Cardiac muscle cell (in vitro differentiated cells and primary cell): ENCODE results near the gene IGFBP4. TPM values are rescaled to one million over a fixed set of nuclear protein-coding genes. Genes with fewer than 3 reads are reported as not detected.

Experiments
- DNase-seq, 2 donors: peaks; one replicate each; pipeline versions ENCODE4 v3.0.0 to v3.0.0-alpha.2; 2010 to 2017; ENCODE audit warnings: low read depth in 1 of 2, low spot score in 1 of 2
- H3K27ac ChIP-seq: fragments of 200-600 bp; sonication (generic); 2 replicates; pipeline ENCODE4 v1.5.1; 2016
- H3K27me3 ChIP-seq: fragments of 200-600 bp; sonication (generic); 2 replicates; pipeline ENCODE4 v1.6.0; 2016; ENCODE audit warnings: control low read depth
- H3K36me3 ChIP-seq: fragments of 200-600 bp; sonication (generic); 2 replicates; pipeline ENCODE4 v1.5.1; 2016; ENCODE audit warnings: control low read depth
- H3K4me1 ChIP-seq: fragments of 200-600 bp; sonication (generic); 2 replicates; pipeline ENCODE4 v1.8.1; 2017; ENCODE audit warnings: low read depth, mild to moderate bottlenecking, mixed run types
- H3K4me3 ChIP-seq: fragments of 200-600 bp; sonication (generic); 2 replicates; pipeline ENCODE4 v1.5.1; 2016; ENCODE audit warnings: mild to moderate bottlenecking
- H3K9me3 ChIP-seq: fragments of 200-600 bp; sonication (generic); 2 replicates; pipeline ENCODE4 v1.5.1; 2017; ENCODE audit warnings: low read depth, mild to moderate bottlenecking, control low read depth
- CTCF ChIP-seq: IDR thresholded peaks from 2 replicates; pipeline ENCODE4 v1.5.1; 2012; ENCODE audit warnings: low read depth, mild to moderate bottlenecking, low read length
- polyA plus RNA-seq: library from polyadenylated mRNA; unstranded; fragments of >200 nt; fragmentation: Nextera tagmentation; extraction: Ambion mirVana; gene quantifications from 2 replicates; pipeline ENCODE4 v1.2.1, GENCODE V29; 2016
- total RNA-seq: library from RNA; depleted of rRNA; stranded (reverse); fragments of >200 nt; gene quantifications from 2 replicates; pipeline ENCODE4 v1.2.3, GENCODE V29; 2016

The IGFBP4 gene
- total and polyA plus RNA-seq, 2 experiments from 2014 or later: 87.4 to 109 TPM

GRCh38 chr17:40425741-40426140 lies 17.5 kb upstream of the IGFBP4 start:
- H3K27me3 ChIP-seq: no peaks in the 10 kb centered on the region
- no peak overlapping the region for H3K27ac ChIP-seq
- H3K36me3 ChIP-seq: no peaks in the 10 kb centered on the region
- DNase-seq: no peak
- no peak overlapping the region for H3K4me3 ChIP-seq
- no peaks in the 10 kb centered on the region for H3K4me1 ChIP-seq
- TF ChIP-seq CTCF: no peak
- H3K9me3 ChIP-seq: no peaks in the 10 kb centered on the region

GRCh38 chr17:40427002-40427491 lies 16.2 kb upstream of the IGFBP4 start:
- no peak overlapping the region for H3K4me3 ChIP-seq
- H3K9me3 ChIP-seq: no peaks in the 10 kb centered on the region
- H3K4me1 ChIP-seq: no peaks in the 10 kb centered on the region
- DNase-seq: no peak
- no peaks in the 10 kb centered on the region for H3K27me3 ChIP-seq
- TF ChIP-seq CTCF: no peak
- no peak overlapping the region for H3K27ac ChIP-seq
- H3K36me3 ChIP-seq: no peaks in the 10 kb centered on the region

DNA sequence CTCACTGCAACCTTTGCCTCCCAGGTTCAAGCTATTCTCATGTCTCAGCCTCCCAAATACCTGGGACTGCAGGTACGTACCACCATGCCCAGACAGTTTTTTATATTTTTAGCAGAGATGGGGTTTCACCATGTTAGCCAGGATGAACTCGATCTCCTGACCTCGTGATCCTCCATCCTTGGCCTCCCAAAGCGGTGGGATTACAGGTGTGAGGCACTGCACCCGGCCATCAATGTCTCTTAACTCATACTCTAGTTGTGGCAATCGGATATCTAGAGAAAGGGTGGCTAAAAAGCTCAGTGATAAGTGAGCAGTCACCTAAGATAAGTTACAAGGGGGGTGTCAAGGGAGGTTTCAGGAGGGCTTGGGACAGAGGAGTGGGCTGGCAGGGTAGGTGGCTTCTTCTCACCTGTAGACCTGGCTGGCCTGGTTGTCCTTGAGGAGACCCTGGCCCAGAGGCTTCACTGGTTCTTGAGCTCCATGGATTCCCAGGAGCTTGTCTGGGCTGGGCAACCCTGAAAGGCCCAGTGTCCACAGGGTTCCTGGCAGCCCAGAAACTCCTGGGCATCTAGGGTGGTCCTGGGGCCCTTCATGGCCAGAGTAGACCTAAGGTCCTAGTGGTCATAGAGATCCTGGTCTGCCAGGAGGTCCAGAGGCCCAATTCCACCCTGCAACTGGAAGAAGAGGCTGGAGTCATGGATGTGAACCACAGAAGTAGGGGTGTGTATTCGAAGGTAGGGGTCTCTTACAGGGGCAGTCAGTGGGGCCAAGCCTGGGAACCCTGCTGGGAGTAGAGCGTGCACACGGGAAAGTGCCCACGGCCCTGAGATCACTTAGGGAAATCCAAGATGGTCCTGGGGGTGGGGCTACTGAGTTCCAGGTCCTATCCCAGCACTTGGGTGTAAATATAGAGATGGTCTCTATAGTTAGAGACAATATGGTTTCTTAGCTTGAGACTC lies 12.7 kb upstream of the IGFBP4 start:
- H3K4me3 ChIP-seq: no peak overlapping the region
- H3K4me1 ChIP-seq: no peaks in the 10 kb centered on the region
- no peak for DNase-seq
- no peaks in the 10 kb centered on the region for H3K36me3 ChIP-seq
- H3K9me3 ChIP-seq: no peaks in the 10 kb centered on the region
- TF ChIP-seq CTCF: no peak
- H3K27me3 ChIP-seq: no peaks in the 10 kb centered on the region
- H3K27ac ChIP-seq: no peak overlapping the region

DNA sequence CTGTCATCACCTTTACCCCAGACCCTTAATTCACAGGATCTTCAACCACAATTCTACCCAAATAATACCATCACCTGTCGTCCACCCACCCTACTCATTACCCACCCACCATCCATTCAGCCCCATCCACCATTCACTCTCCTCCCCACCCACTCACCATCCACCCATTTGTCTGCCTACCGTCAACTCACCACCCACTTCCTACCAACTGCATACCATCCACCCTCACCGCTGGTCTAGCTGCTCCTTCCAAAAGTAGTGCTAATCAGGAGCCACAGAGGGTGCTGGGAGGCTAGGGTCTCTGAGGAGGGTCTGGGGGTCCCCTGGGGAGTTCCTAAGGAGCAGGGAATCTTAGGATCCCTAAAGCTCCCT lies 12.0 kb upstream of the IGFBP4 start:
- Histone ChIP-seq H3K36me3 (no peaks in the 10 kb centered on the region), H3K4me1 (no peaks in the 10 kb centered on the region), H3K4me3 (no peak overlapping the region), H3K27ac (no peak overlapping the region), H3K27me3 (no peaks in the 10 kb centered on the region), H3K9me3 (no peaks in the 10 kb centered on the region)
- no peak for DNase-seq
- no peak for TF ChIP-seq CTCF

GRCh38 chr17:40432864-40433528 lies 10.3 kb upstream of the IGFBP4 start:
- TF ChIP-seq CTCF: no peak
- DNase-seq: peak in 1 of 2 donors; percentile 68
- H3K4me1 ChIP-seq: no peaks in the 10 kb centered on the region
- no peak overlapping the region for H3K4me3 ChIP-seq
- H3K27me3 ChIP-seq: no peaks in the 10 kb centered on the region
- H3K9me3 ChIP-seq: no peaks in the 10 kb centered on the region
- H3K36me3 ChIP-seq: no peaks in the 10 kb centered on the region
- H3K27ac ChIP-seq: no peak overlapping the region
